Erythroblast (primary cell): Measurements from ENCODE around the gene SNX18.

Experiments used
- GATA1 ChIP-seq: IDR thresholded peaks from 2 replicates; pipeline ENCODE4 v1.6.1; 2011; ENCODE audit warnings: low read depth, mild to moderate bottlenecking, control low read depth, low read length, moderate library complexity
- POLR2A ChIP-seq: IDR thresholded peaks from 2 replicates; pipeline ENCODE4 v1.6.1; 2011; ENCODE audit warnings: mild to moderate bottlenecking, low read length

- TF ChIP-seq POLR2A (no peak), GATA1 (no peak)
Measured at GRCh38 chr5:54547711-54548250, 30.2 kb downstream of the SNX18 start.
